Measurements from ENCODE around the gene ZNF451. TPM values are rescaled to one million over a fixed set of nuclear protein-coding genes. Genes with fewer than 3 reads are reported as not detected.
A peak's percentile ranks its signal among the peaks of the same experiment; 100 is the strongest.

The ZNF451 gene
- polyA plus RNA-seq, 2 of the 4 experiments (the other 2 are of a cell fraction): 8.9 to 23.0 TPM

- CTCF ChIA-PET: no interaction called here
Measured at GRCh38 chr6:57048577-57048976, 41.4 kb upstream of the ZNF451 start.

DNA sequence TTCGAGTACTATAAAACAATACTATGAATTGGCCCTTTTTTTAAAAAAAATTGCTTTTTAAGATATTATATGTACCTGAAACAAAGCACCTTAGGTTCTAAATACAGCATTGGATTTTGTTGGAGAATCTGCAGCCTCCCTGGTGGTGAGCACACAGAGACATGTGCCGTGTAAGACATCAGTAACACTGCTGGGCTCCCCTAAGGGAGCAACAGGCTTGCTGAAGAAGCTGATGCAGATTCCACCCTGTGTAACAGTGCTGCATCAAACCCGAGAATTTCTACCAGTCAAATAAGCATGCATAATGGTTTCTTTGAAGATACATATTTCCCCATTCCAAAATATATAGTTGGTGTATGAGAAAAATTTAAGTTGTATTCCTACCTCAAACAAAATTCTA is 26.1 kb upstream of the ZNF451 start:
- H3K9me3 ChIP-seq: no peaks in the 10 kb centered on the region
- no peak for ATAC-seq
- H3K4me3 ChIP-seq: no peak overlapping the region
- POLR2A ChIA-PET: no interaction called here
- no peak overlapping the region for H3K27ac ChIP-seq
- no peak for FAIRE-seq
- no peaks in the 10 kb centered on the region for H3K4me1 ChIP-seq
- no peak overlapping the region for H3K4me2 ChIP-seq
- no peak for TF ChIP-seq TP53 (CRISPR knock-in tag; IDR thresholded peaks at IDR 0.05)
- no peak for TF ChIP-seq ZC3H11A (IDR thresholded peaks at IDR 0.05)
- TF ChIP-seq HEYL (CRISPR knock-in tag; IDR thresholded peaks at IDR 0.05): no peak
- no peak for TF ChIP-seq EHF (CRISPR knock-in tag; IDR thresholded peaks at IDR 0.05)
- no peak for TF ChIP-seq RCOR1 (IDR thresholded peaks at IDR 0.05; ENCODE audit: low read depth, low read length)
- TF ChIP-seq FOSL2 (IDR thresholded peaks at IDR 0.05): no peak
- no peak for TF ChIP-seq FOSL2 (CRISPR knock-in tag; IDR thresholded peaks at IDR 0.05)
- no peak for TF ChIP-seq CHD4 (IDR thresholded peaks at IDR 0.05; ENCODE audit: borderline replicate concordance)
- TF ChIP-seq E2F6 (IDR thresholded peaks at IDR 0.05; ENCODE audit: borderline replicate concordance, low read depth): no peak
- no peak for TF ChIP-seq HOXB5 (CRISPR knock-in tag; IDR thresholded peaks at IDR 0.05)
- TF ChIP-seq, protein P1, sequence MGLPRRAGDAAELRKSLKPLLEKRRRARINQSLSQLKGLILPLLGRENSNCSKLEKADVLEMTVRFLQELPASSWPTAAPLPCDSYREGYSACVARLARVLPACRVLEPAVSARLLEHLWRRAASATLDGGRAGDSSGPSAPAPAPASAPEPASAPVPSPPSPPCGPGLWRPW (IDR thresholded peaks at IDR 0.05): no peak
- no peak for TF ChIP-seq EP300 (IDR thresholded peaks at IDR 0.05)
- DNase-seq (ENCODE audit: low read depth in 1 of 2, low spot score in 1 of 2): no peak
- WGBS (ENCODE audit: missing lambda C conversion rate): 88% methylated on average over 3 of the region's 3 CpGs
- CTCF ChIA-PET: no interaction called here

More at GRCh38 chr6:57048577-57048976, 41.4 kb upstream of the ZNF451 start:
- TF ChIP-seq TP53 (CRISPR knock-in tag; IDR thresholded peaks at IDR 0.05) (no peak), RNF2 (IDR thresholded peaks at IDR 0.05; ENCODE audit: borderline replicate concordance, low read depth) (no peak), PBX3 (IDR thresholded peaks at IDR 0.05) (no peak), JUNB (IDR thresholded peaks at IDR 0.05) (no peak), SMC3 (IDR thresholded peaks at IDR 0.05) (no peak), CEBPB (IDR thresholded peaks at IDR 0.05) (no peak), USF2 (IDR thresholded peaks at IDR 0.05) (no peak)
- TF ChIP-seq, protein P1 (IDR thresholded peaks at IDR 0.05): no peak
- Histone ChIP-seq H3K4me3 (no peak overlapping the region), H3K27ac (no peak overlapping the region), H3K4me1 (peaks cover 12% of the 10 kb centered on the region; the same call in 1 of the 3 replicates), H3K4me2 (0 out of 3 replicates have a peak overlapping the region, but pooled peaks have one; percentile 58), H3K9me3 (peaks cover 3% of the 10 kb centered on the region; the same call in 1 of the 3 replicates)
- POLR2A ChIA-PET: no interaction called here
- ATAC-seq (no peak), DNase-seq (ENCODE audit: low read depth in 1 of 2, low spot score in 1 of 2) (no peak), FAIRE-seq (no peak)
- WGBS (ENCODE audit: missing lambda C conversion rate): 76% methylated on average over 5 of the region's 5 CpGs

GRCh38 chr6:57064809-57065208 is 25.2 kb upstream of the ZNF451 start:
- no peak for DNase-seq (ENCODE audit: low read depth in 1 of 2, low spot score in 1 of 2)
- Histone ChIP-seq H3K27ac (no peak overlapping the region), H3K4me2 (no peak overlapping the region), H3K4me1 (no peaks in the 10 kb centered on the region), H3K9me3 (no peaks in the 10 kb centered on the region), H3K4me3 (no peak overlapping the region)
- FAIRE-seq: no peak
- ChIA-PET CTCF (interaction anchor here (0.6 kb wide), 1 partner anchor 125 kb away, joined by 3 read pairs; no protein-coding TSS in a partner anchor), POLR2A (no interaction called here)
- 94% methylated on average over 1 of the region's 1 CpG for WGBS (ENCODE audit: missing lambda C conversion rate)
- no peak for ATAC-seq
- TF ChIP-seq RARB (CRISPR knock-in tag; IDR thresholded peaks at IDR 0.05) (no peak), HOXB13 (CRISPR knock-in tag; IDR thresholded peaks at IDR 0.05; ENCODE audit: low read depth) (no peak), RAD21 (conservative IDR thresholded peaks at IDR 0.05 in 1 of 2, IDR thresholded peaks at IDR 0.05 in 1 of 2) (no peak), ESRRA (IDR thresholded peaks at IDR 0.05; ENCODE audit: borderline replicate concordance, low read length) (no peak), HDAC2 (IDR thresholded peaks at IDR 0.05) (no peak), HOXB5 (CRISPR knock-in tag; IDR thresholded peaks at IDR 0.05) (no peak), EP300 (IDR thresholded peaks at IDR 0.05) (no peak), FOSB (CRISPR knock-in tag; IDR thresholded peaks at IDR 0.05) (no peak), CHD2 (IDR thresholded peaks at IDR 0.05; ENCODE audit: low read length, partially characterized antibody) (no peak), ZSCAN20 (CRISPR knock-in tag; IDR thresholded peaks at IDR 0.05) (no peak), HOXA7 (CRISPR knock-in tag; IDR thresholded peaks at IDR 0.05) (no peak), POLR2AphosphoS2 (conservative IDR thresholded peaks at IDR 0.05; ENCODE audit: low read length) (no peak), FOSL2 (IDR thresholded peaks at IDR 0.05) (no peak), FOSL2 (CRISPR knock-in tag; IDR thresholded peaks at IDR 0.05) (no peak)
- TF ChIP-seq, protein P2, sequence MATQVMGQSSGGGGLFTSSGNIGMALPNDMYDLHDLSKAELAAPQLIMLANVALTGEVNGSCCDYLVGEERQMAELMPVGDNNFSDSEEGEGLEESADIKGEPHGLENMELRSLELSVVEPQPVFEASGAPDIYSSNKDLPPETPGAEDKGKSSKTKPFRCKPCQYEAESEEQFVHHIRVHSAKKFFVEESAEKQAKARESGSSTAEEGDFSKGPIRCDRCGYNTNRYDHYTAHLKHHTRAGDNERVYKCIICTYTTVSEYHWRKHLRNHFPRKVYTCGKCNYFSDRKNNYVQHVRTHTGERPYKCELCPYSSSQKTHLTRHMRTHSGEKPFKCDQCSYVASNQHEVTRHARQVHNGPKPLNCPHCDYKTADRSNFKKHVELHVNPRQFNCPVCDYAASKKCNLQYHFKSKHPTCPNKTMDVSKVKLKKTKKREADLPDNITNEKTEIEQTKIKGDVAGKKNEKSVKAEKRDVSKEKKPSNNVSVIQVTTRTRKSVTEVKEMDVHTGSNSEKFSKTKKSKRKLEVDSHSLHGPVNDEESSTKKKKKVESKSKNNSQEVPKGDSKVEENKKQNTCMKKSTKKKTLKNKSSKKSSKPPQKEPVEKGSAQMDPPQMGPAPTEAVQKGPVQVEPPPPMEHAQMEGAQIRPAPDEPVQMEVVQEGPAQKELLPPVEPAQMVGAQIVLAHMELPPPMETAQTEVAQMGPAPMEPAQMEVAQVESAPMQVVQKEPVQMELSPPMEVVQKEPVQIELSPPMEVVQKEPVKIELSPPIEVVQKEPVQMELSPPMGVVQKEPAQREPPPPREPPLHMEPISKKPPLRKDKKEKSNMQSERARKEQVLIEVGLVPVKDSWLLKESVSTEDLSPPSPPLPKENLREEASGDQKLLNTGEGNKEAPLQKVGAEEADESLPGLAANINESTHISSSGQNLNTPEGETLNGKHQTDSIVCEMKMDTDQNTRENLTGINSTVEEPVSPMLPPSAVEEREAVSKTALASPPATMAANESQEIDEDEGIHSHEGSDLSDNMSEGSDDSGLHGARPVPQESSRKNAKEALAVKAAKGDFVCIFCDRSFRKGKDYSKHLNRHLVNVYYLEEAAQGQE (IDR thresholded peaks at IDR 0.05): no peak
- TF ChIP-seq, protein P1 (IDR thresholded peaks at IDR 0.05): no peak
